ENCODE measurements around the gene MTHFD2L.

Gene MTHFD2L

GRCh38 chr4:74293558-74293957 is 135.6 kb downstream of the MTHFD2L start:
- Histone ChIP-seq H3K9me3 (ENCODE audit: insufficient read depth, low read length) (no peaks in the 10 kb centered on the region), H3K4me3 (ENCODE audit: insufficient read depth, low read length, poor library complexity, severe bottlenecking) (no peak overlapping the region), H2AFZ (ENCODE audit: low read depth, low read length, severe bottlenecking) (no peak overlapping the region), H3F3A (ENCODE audit: insufficient read depth) (no peaks in the 10 kb centered on the region), H3K27me3 (ENCODE audit: low read length) (no peaks in the 10 kb centered on the region), H4K20me1 (ENCODE audit: low read depth, low read length) (no peaks in the 10 kb centered on the region), H3K4me2 (ENCODE audit: low read depth, low read length, poor library complexity, severe bottlenecking) (no peak overlapping the region), H3K27ac (ENCODE audit: low read depth, low read length) (no peak overlapping the region), H3K79me2 (ENCODE audit: insufficient read depth, low read length) (no peaks in the 10 kb centered on the region), H3K9ac (ENCODE audit: low read length) (no peak overlapping the region), H3K36me3 (ENCODE audit: low read length) (no peaks in the 10 kb centered on the region), H3K9me2 (replicated peaks; ENCODE audit: insufficient read depth, low read length) (no peaks in the 10 kb centered on the region)
- TF ChIP-seq EZH2phosphoT487 (conservative IDR thresholded peaks at IDR 0.05; ENCODE audit: low read length), result no peak
- no peak for TF ChIP-seq CTCF (IDR thresholded peaks at IDR 0.05; ENCODE audit: insufficient read depth, low read length, poor library complexity, severe bottlenecking)

GRCh38 chr4:74294681-74295080 is 136.8 kb downstream of the MTHFD2L start:
- no peaks in the 10 kb centered on the region for H3K9me3 ChIP-seq (ENCODE audit: insufficient read depth, low read length)
- no peak overlapping the region for H3K4me3 ChIP-seq (ENCODE audit: insufficient read depth, low read length, poor library complexity, severe bottlenecking)
- no peaks in the 10 kb centered on the region for H3K79me2 ChIP-seq (ENCODE audit: insufficient read depth, low read length)
- H3K9me2 ChIP-seq (replicated peaks; ENCODE audit: insufficient read depth, low read length), result no peaks in the 10 kb centered on the region
- H3K9ac ChIP-seq (ENCODE audit: low read length), result no peak overlapping the region
- no peak overlapping the region for H3K4me2 ChIP-seq (ENCODE audit: low read depth, low read length, poor library complexity, severe bottlenecking)
- H4K20me1 ChIP-seq (ENCODE audit: low read depth, low read length), result no peaks in the 10 kb centered on the region
- H3K36me3 ChIP-seq (ENCODE audit: low read length), result no peaks in the 10 kb centered on the region
- H3K27ac ChIP-seq (ENCODE audit: low read depth, low read length), result no peak overlapping the region
- H3F3A ChIP-seq (ENCODE audit: insufficient read depth), result no peaks in the 10 kb centered on the region
- H3K27me3 ChIP-seq (ENCODE audit: low read length), result no peaks in the 10 kb centered on the region
- TF ChIP-seq EZH2phosphoT487 (conservative IDR thresholded peaks at IDR 0.05; ENCODE audit: low read length) (no peak), CTCF (IDR thresholded peaks at IDR 0.05; ENCODE audit: insufficient read depth, low read length, poor library complexity, severe bottlenecking) (no peak)
- no peak overlapping the region for H2AFZ ChIP-seq (ENCODE audit: low read depth, low read length, severe bottlenecking)

- Histone ChIP-seq H3K27me3 (ENCODE audit: low read length) (no peaks in the 10 kb centered on the region), H3K36me3 (ENCODE audit: low read length) (no peaks in the 10 kb centered on the region), H3K9me2 (replicated peaks; ENCODE audit: insufficient read depth, low read length) (no peaks in the 10 kb centered on the region), H3K4me3 (ENCODE audit: insufficient read depth, low read length, poor library complexity, severe bottlenecking) (no peak overlapping the region), H3F3A (ENCODE audit: insufficient read depth) (no peaks in the 10 kb centered on the region), H4K20me1 (ENCODE audit: low read depth, low read length) (no peaks in the 10 kb centered on the region), H3K9me3 (ENCODE audit: insufficient read depth, low read length) (no peaks in the 10 kb centered on the region), H3K27ac (ENCODE audit: low read depth, low read length) (no peak overlapping the region), H3K4me2 (ENCODE audit: low read depth, low read length, poor library complexity, severe bottlenecking) (no peak overlapping the region), H2AFZ (ENCODE audit: low read depth, low read length, severe bottlenecking) (no peak overlapping the region), H3K79me2 (ENCODE audit: insufficient read depth, low read length) (no peaks in the 10 kb centered on the region), H3K9ac (ENCODE audit: low read length) (no peak overlapping the region)
- TF ChIP-seq CTCF (IDR thresholded peaks at IDR 0.05; ENCODE audit: insufficient read depth, low read length, poor library complexity, severe bottlenecking), result no peak
Observed at GRCh38 chr4:74297539-74297938, 139.6 kb downstream of the MTHFD2L start.
